Measurements from ENCODE around the gene POPDC2. TPM values are rescaled to one million over a fixed set of nuclear protein-coding genes. Genes with fewer than 3 reads are reported as not detected.
A peak's percentile ranks its signal among the peaks of the same experiment; 100 is the strongest.

Gene POPDC2
- total RNA-seq, 2 donors from 2014 or later: 679 to 853 TPM

DNA sequence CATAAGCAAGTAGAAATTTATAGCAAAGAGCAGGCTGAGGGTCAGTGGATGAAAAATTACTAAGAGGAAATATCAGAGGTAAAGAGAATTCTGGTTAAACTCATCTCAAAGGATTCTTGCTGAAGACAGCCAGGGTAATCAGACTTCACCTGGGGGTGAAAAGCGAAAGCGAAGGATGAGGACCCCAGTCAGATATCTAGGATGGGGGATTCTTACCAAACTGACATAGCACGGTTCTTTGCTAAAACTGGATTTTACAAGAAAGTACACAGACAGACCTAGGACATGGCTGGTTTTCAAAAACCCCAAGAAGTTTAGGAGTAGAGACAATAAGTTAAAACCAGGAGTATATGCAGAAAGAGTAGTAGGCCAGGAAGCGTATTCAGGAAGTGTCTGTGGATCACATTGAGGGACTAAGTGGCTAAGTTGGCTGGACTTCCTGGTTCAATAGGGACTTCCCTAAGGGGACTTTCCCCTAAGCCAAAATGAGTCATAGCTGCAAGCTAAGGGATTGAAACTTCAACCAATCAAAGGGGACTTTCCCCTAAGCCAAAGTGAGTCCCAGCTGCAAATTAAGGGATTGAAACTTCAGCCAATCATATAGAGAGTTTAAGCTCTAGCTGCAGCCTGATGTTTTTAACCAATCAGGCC lies 40.0 kb upstream of the POPDC2 start:
- no peak for DNase-seq (ENCODE audit: low spot score)
- H3K27ac ChIP-seq: no peak overlapping the region
- TF ChIP-seq, protein P1, sequence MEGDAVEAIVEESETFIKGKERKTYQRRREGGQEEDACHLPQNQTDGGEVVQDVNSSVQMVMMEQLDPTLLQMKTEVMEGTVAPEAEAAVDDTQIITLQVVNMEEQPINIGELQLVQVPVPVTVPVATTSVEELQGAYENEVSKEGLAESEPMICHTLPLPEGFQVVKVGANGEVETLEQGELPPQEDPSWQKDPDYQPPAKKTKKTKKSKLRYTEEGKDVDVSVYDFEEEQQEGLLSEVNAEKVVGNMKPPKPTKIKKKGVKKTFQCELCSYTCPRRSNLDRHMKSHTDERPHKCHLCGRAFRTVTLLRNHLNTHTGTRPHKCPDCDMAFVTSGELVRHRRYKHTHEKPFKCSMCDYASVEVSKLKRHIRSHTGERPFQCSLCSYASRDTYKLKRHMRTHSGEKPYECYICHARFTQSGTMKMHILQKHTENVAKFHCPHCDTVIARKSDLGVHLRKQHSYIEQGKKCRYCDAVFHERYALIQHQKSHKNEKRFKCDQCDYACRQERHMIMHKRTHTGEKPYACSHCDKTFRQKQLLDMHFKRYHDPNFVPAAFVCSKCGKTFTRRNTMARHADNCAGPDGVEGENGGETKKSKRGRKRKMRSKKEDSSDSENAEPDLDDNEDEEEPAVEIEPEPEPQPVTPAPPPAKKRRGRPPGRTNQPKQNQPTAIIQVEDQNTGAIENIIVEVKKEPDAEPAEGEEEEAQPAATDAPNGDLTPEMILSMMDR (IDR thresholded peaks at IDR 0.05): no peak
- H3K27me3 ChIP-seq: no peaks in the 10 kb centered on the region
- H3K9me3 ChIP-seq: no peaks in the 10 kb centered on the region
- H3K4me3 ChIP-seq: no peak overlapping the region
- H3K36me3 ChIP-seq: no peaks in the 10 kb centered on the region
- H3K4me1 ChIP-seq: peaks cover 0 to 6% of the 10 kb centered on the region in 2 donors

DNA sequence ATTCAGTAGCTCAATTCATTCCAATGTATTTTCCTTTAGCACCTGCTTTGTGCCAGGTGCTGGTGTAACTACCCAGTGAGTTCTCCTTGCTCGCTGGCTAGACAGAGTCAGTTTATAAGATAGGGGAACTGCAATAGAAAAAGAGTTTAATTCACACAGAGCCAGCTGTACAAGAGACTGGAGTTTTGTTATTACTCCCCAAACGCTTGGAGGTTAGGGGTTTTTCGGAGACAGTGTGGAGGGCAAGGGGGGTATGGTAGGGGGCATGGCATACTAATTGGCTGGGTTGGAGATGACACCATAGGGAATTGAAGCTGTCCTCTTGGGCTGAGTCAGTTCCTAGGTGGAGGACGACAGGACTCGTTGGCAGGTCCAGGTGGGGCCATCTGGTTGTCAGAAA lies 37.0 kb upstream of the POPDC2 start:
- Histone ChIP-seq H3K4me3 (no peak overlapping the region), H3K9me3 (no peaks in the 10 kb centered on the region), H3K4me1 (peaks cover 0 to 4% of the 10 kb centered on the region in 2 donors), H3K36me3 (no peaks in the 10 kb centered on the region), H3K27ac (no peak overlapping the region), H3K27me3 (no peaks in the 10 kb centered on the region)
- DNase-seq (ENCODE audit: low spot score): no peak
- TF ChIP-seq, protein P1 (IDR thresholded peaks at IDR 0.05): no peak

DNA sequence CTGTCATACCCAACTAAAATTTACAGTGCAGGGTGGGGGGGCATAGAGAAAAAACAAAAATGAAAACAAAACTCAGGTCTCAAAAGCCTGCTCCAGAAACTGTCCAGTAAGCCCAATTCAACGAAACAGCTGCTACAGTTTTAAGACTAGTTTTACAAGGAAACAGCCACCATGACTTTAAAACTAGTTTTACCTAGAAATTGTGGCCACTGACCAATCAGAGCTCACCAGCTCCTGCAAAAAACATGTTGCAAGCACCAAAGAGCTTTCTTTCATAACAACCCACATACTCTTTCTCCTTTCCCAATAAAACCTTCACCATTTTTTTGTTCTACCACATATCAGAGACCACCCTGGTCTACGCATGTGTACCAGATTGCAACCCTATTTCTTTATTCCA lies 35.1 kb upstream of the POPDC2 start:
- no peak for DNase-seq (ENCODE audit: low spot score)
- Histone ChIP-seq H3K4me1 (no peaks in the 10 kb centered on the region), H3K27me3 (no peaks in the 10 kb centered on the region), H3K27ac (no peak overlapping the region), H3K36me3 (no peaks in the 10 kb centered on the region), H3K4me3 (no peak overlapping the region), H3K9me3 (no peaks in the 10 kb centered on the region)
- TF ChIP-seq, protein P1 (IDR thresholded peaks at IDR 0.05): no peak

DNA sequence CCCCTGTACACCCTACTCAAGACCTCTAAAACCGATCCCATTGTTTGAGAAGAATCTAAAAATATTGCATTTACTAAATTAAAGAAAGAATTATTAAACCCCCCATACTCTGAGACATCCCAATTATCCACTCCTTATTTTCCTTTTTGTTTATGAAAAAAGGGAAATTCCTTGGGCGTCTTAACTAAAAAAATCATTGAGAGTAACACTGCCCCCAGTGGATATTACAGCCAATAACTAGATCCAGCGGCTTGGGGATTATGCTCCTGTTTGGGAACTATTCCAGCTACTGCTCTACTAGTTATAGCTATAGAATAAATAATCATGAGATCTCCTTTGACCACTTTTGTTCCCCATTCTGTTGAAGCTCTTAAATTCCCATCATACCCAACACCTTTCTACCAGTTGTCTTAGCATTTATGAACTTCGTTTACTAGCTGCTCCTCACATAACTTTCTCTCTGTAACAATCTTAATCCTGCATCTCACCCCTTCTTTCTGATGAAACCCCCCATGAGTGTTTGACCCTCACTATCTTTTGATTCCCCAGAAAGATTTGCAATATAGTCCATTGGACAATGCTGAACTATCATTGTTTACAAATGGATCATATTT lies 29.8 kb upstream of the POPDC2 start:
- H3K4me1 ChIP-seq: no peaks in the 10 kb centered on the region
- no peaks in the 10 kb centered on the region for H3K9me3 ChIP-seq
- TF ChIP-seq, protein P1 (IDR thresholded peaks at IDR 0.05): peak in 1 of 2 donors; percentile 52
- no peaks in the 10 kb centered on the region for H3K27me3 ChIP-seq
- DNase-seq (ENCODE audit: low spot score): no peak
- H3K4me3 ChIP-seq: no peak overlapping the region
- no peak overlapping the region for H3K27ac ChIP-seq
- H3K36me3 ChIP-seq: no peaks in the 10 kb centered on the region

DNA sequence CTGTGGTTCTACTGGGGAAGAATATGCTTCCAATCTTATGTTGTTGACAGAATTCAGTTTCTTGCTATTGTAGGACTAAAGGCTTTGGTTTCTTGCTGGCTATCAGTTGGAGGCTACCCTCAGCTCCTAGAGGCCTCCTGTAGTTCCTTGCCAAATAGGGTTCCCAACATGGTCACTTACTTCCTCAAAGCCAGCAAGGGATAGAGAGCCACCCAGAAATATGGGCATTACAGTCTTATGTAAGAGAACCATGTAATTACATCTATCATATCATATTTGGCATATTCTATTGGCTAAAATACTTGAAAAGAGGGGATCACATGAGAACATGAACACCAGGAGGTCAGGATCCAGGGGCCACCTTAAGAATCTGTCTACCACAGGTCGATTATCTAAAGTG lies 23.0 kb upstream of the POPDC2 start:
- no peaks in the 10 kb centered on the region for H3K4me1 ChIP-seq

More for the DNA sequence above, 23.0 kb upstream of the POPDC2 start:
- Histone ChIP-seq H3K27ac (no peak overlapping the region), H3K27me3 (no peaks in the 10 kb centered on the region), H3K4me3 (no peak overlapping the region), H3K36me3 (no peaks in the 10 kb centered on the region), H3K9me3 (no peaks in the 10 kb centered on the region)
- no peak for DNase-seq (ENCODE audit: low spot score)
- TF ChIP-seq, protein P1 (IDR thresholded peaks at IDR 0.05): no peak

Data from right atrium auricular region (tissue), 2 donors.